ENCODE measurements around the gene FCHSD2. TPM values are rescaled to one million over a fixed set of nuclear protein-coding genes. Genes with fewer than 3 reads are reported as not detected.
A peak's percentile ranks its signal among the peaks of the same experiment; 100 is the strongest.
"Not testable (repeated sequence)": the region's sequence is repeated elsewhere in the genome, so short reads cannot be mapped to it uniquely, and the experiment has no call there.

The FCHSD2 gene
- total RNA-seq, 2 donors from 2014 or later, result 56.5 to 75.3 TPM

GRCh38 chr11:72812967-72813739 lies 329.0 kb downstream of the FCHSD2 start:
- ATAC-seq (ENCODE audit: insufficient number of reproducible peaks, low FRiP score, low read depth), result peak; percentile 56
- Histone ChIP-seq H3K4me3 (peak overlapping the region; percentile 81), H3K4me1 (ENCODE audit: control insufficient read depth in 1 of 2, low read depth in 2 of 2) (peaks cover 30 to 40% of the 10 kb centered on the region in 2 donors), H3K27me3 (replicated peaks; ENCODE audit: insufficient read depth) (no peaks in the 10 kb centered on the region), H3K27ac (peak overlapping the region; percentile 86 to 92), H3K36me3 (no peaks in the 10 kb centered on the region), H3K9me3 (no peaks in the 10 kb centered on the region)
- TF ChIP-seq CTCF (IDR thresholded peaks at IDR 0.05), result peak; percentile 65
- DNase-seq (ENCODE audit: low spot score), result no peak

DNA sequence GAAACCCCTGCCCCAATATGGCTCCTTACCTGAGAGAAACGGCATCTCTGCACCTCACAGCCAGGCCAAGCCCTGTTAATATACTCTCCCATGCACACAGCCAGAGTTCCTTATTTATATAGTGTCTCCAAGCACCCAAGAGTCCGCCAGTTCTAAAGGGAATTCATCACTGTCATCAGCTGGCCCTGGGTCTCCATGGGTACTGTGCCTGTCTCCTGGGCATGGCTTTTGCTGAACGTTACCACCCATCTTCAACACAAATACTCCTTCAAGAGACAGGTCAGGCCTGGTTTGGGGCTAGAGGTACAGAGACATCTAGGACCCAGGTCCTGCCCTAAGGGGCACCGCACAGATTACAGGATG lies 329.5 kb downstream of the FCHSD2 start:
- no peaks in the 10 kb centered on the region for H3K27me3 ChIP-seq (replicated peaks; ENCODE audit: insufficient read depth)
- H3K4me3 ChIP-seq, result peak overlapping the region; percentile 81
- no peak for TF ChIP-seq CTCF (IDR thresholded peaks at IDR 0.05)
- DNase-seq (ENCODE audit: low spot score) (no peak), ATAC-seq (ENCODE audit: insufficient number of reproducible peaks, low FRiP score, low read depth) (no peak)
- no peaks in the 10 kb centered on the region for H3K9me3 ChIP-seq
- H3K36me3 ChIP-seq, result no peaks in the 10 kb centered on the region
- peak overlapping the region; percentile 86 to 92 for H3K27ac ChIP-seq
- peaks cover 30 to 40% of the 10 kb centered on the region in 2 donors for H3K4me1 ChIP-seq (ENCODE audit: control insufficient read depth in 1 of 2, low read depth in 2 of 2)

GRCh38 chr11:72811686-72812085 lies 330.4 kb downstream of the FCHSD2 start:
- not testable (repeated sequence) for H3K36me3 ChIP-seq; H3K4me3 ChIP-seq; H3K9me3 ChIP-seq; DNase-seq (ENCODE audit: low spot score); ATAC-seq (ENCODE audit: insufficient number of reproducible peaks, low FRiP score, low read depth); H3K27me3 ChIP-seq (replicated peaks; ENCODE audit: insufficient read depth); H3K27ac ChIP-seq
- peaks cover 30 to 39% of the 10 kb centered on the region in 2 donors for H3K4me1 ChIP-seq (ENCODE audit: control insufficient read depth in 1 of 2, low read depth in 2 of 2)

- no peak for DNase-seq (ENCODE audit: low spot score)
- Histone ChIP-seq H3K9me3 (no peaks in the 10 kb centered on the region), H3K27me3 (replicated peaks; ENCODE audit: insufficient read depth) (no peaks in the 10 kb centered on the region), H3K4me3 (no peak overlapping the region), H3K36me3 (no peaks in the 10 kb centered on the region), H3K27ac (no peak overlapping the region), H3K4me1 (ENCODE audit: control insufficient read depth in 1 of 2, low read depth in 2 of 2) (peaks cover 16 to 19% of the 10 kb centered on the region in 2 donors)
- ATAC-seq (ENCODE audit: insufficient number of reproducible peaks, low FRiP score, low read depth), result no peak
- TF ChIP-seq CTCF (IDR thresholded peaks at IDR 0.05), result no peak
These were observed 333.8 kb downstream of the FCHSD2 start for GRCh38 chr11:72808331-72808798.

DNA sequence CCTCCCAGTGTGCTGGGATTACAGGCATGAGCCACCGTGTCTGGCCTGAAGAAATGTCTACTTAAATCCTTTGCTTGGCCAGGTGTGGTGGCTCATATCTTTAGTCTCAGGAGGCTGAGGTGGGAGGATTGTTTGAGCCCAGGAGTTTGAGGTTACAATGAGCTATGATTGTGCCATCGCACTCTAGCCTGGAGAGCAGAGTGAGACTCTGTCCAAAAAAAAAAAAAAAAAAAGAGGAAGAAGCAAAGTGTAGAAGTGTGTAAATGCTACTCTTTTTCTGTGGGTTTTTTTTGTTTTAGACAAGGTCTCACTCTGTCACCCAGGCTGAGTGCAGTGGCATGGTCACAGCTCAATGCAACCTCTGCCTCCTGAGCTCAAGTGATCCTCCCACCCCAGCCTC lies 334.3 kb downstream of the FCHSD2 start:
- DNase-seq (ENCODE audit: low spot score), result no peak
- peaks cover 13 to 14% of the 10 kb centered on the region in 2 donors for H3K4me1 ChIP-seq (ENCODE audit: control insufficient read depth in 1 of 2, low read depth in 2 of 2)
- H3K27ac ChIP-seq, result no peak overlapping the region
- ATAC-seq (ENCODE audit: insufficient number of reproducible peaks, low FRiP score, low read depth), result no peak
- no peaks in the 10 kb centered on the region for H3K9me3 ChIP-seq
- no peak overlapping the region for H3K4me3 ChIP-seq
- no peaks in the 10 kb centered on the region for H3K27me3 ChIP-seq (replicated peaks; ENCODE audit: insufficient read depth)
- H3K36me3 ChIP-seq, result no peaks in the 10 kb centered on the region
- TF ChIP-seq CTCF (IDR thresholded peaks at IDR 0.05), result no peak

All from thoracic aorta (tissue), 2 donors.